HT1080 (cell line): ENCODE measurements around the gene CERS4. TPM values are rescaled to one million over a fixed set of nuclear protein-coding genes. Genes with fewer than 3 reads are reported as not detected.

Source experiments
- total RNA-seq: library from RNA; depleted of rRNA; stranded (reverse); fragments of >200 nt; shearing (Covaris generic); gene quantifications from 2 replicates; pipeline ENCODE4 v1.2.3, GENCODE V29; 2014; rRNA removed

The CERS4 gene
- total RNA-seq, 1 experiment from 2014 or later: 0.50 TPM

Other genes with a start within 250 kb of the CERS4 start
- 61.1 and 114 TPM in 2 replicates for gene ELAVL1, start 203.7 kb upstream of the CERS4 start, total RNA-seq
- gene CCL25, start 156.6 kb upstream of the CERS4 start, total RNA-seq: not detected in 2 replicates
- gene FBN3, start 59.8 kb upstream of the CERS4 start, total RNA-seq: not detected in 2 replicates
- gene CD320, start 99.0 kb downstream of the CERS4 start, total RNA-seq: 88.7 and 93.7 TPM in 2 replicates
- 35.0 and 39.4 TPM in 2 replicates for gene NDUFA7, start 112.0 kb downstream of the CERS4 start, total RNA-seq
- 1,252 and 1,259 TPM in 2 replicates for gene RPS28, start 112.1 kb downstream of the CERS4 start, total RNA-seq
- not detected in 2 replicates for gene KANK3, start 133.9 kb downstream of the CERS4 start, total RNA-seq
- not detected in 2 replicates for gene ANGPTL4, start 154.8 kb downstream of the CERS4 start, total RNA-seq
- 9.6 and 10.7 TPM in 2 replicates for gene RAB11B, start 181.0 kb downstream of the CERS4 start, total RNA-seq
- gene MARCHF2, start 203.9 kb downstream of the CERS4 start, total RNA-seq: 6.5 and 10.4 TPM in 2 replicates
- 109 and 146 TPM in 2 replicates for gene HNRNPM, start 235.6 kb downstream of the CERS4 start, total RNA-seq